BJ (cell line): ENCODE measurements around the gene PHACTR1. TPM values are rescaled to one million over a fixed set of nuclear protein-coding genes. Genes with fewer than 3 reads are reported as not detected.

Experiments used
- CTCF ChIA-PET: fragments of 350-600 bp; formaldehyde crosslinking; extraction: SDS; loops from one replicate; lab custom pipeline; 2021; ENCODE audit warnings: antibody characterized with exemption, inconsistent platforms; lab: Yijun Ruan, JAX
- POLR2A ChIA-PET: fragments of 300-600 bp; sonication (Branson Sonifier 250); formaldehyde crosslinking; extraction: SDS; loops from one replicate; lab custom pipeline; 2021; ENCODE audit warnings: antibody characterized with exemption; lab: Charles Lee
- DNase-seq: peaks from one replicate; pipeline ENCODE4 v3.0.0-alpha.2; 2011; ENCODE audit warnings: low read depth
- H3K27me3 ChIP-seq: 2 replicates; pipeline ENCODE4 v1.6.0; 2011; ENCODE audit warnings: low read length; ENCODE audit not compliant: control insufficient read depth, insufficient read depth
- H3K36me3 ChIP-seq: 2 replicates; pipeline ENCODE4 v1.5.1; 2011; ENCODE audit warnings: low read length; ENCODE audit not compliant: control insufficient read depth, insufficient read depth
- H3K4me3 ChIP-seq: 2 replicates; pipeline ENCODE4 v1.5.1; 2011; ENCODE audit warnings: low read depth, mild to moderate bottlenecking, control low read depth, low read length
- polyA plus RNA-seq: library from polyadenylated mRNA; depleted of rRNA; stranded (reverse); fragments of >200 nt; gene quantifications from 2 replicates; pipeline ENCODE4 v1.2.3, GENCODE V29; 2011
- TF ChIP-seq, protein P1 (sequence below): IDR thresholded peaks from 2 replicates; pipeline ENCODE4 v1.5.1; 2011; ENCODE audit warnings: low read depth, mild to moderate bottlenecking, control low read depth, inconsistent platforms, low read length, moderate library complexity; ENCODE audit not compliant: insufficient read depth

PHACTR1 gene
- polyA plus RNA-seq, 1 experiment = 0.40 TPM

DNA sequence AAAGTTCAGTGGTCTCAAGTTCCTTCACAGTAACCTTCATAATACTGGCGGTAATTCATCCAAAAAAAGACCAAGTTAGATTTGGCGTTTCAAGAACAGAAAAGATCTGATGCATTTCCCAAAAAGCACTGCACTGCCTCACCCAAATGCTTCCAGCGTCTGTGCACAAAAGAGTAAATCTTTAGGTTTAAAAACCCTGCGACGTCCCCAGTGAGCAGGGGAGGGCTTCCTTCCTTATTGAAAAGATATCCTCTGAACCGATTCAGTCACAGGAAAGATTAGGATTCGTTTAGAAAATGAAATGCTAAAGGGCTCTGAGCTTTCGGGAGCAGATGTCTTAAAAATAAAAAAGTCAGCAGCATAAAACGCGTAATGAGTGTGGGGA, 611.1 kb downstream of the PHACTR1 start:
- TF ChIP-seq, protein P1, sequence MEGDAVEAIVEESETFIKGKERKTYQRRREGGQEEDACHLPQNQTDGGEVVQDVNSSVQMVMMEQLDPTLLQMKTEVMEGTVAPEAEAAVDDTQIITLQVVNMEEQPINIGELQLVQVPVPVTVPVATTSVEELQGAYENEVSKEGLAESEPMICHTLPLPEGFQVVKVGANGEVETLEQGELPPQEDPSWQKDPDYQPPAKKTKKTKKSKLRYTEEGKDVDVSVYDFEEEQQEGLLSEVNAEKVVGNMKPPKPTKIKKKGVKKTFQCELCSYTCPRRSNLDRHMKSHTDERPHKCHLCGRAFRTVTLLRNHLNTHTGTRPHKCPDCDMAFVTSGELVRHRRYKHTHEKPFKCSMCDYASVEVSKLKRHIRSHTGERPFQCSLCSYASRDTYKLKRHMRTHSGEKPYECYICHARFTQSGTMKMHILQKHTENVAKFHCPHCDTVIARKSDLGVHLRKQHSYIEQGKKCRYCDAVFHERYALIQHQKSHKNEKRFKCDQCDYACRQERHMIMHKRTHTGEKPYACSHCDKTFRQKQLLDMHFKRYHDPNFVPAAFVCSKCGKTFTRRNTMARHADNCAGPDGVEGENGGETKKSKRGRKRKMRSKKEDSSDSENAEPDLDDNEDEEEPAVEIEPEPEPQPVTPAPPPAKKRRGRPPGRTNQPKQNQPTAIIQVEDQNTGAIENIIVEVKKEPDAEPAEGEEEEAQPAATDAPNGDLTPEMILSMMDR = no peak
- Histone ChIP-seq H3K4me3 (peak overlapping the region; percentile 95), H3K36me3 (peaks cover 1% of the 10 kb centered on the region; the same call in 1 of the 2 replicates), H3K27me3 (no peaks in the 10 kb centered on the region)
- POLR2A ChIA-PET = no interaction called here
- CTCF ChIA-PET = interaction anchor here (0.8 to 8.5 kb wide), 6 partner anchors 49 to 420 kb away, joined by 3 to 147 read pairs (median 9); partner anchors contain the start of gene SIRT5
- DNase-seq = no peak

DNA sequence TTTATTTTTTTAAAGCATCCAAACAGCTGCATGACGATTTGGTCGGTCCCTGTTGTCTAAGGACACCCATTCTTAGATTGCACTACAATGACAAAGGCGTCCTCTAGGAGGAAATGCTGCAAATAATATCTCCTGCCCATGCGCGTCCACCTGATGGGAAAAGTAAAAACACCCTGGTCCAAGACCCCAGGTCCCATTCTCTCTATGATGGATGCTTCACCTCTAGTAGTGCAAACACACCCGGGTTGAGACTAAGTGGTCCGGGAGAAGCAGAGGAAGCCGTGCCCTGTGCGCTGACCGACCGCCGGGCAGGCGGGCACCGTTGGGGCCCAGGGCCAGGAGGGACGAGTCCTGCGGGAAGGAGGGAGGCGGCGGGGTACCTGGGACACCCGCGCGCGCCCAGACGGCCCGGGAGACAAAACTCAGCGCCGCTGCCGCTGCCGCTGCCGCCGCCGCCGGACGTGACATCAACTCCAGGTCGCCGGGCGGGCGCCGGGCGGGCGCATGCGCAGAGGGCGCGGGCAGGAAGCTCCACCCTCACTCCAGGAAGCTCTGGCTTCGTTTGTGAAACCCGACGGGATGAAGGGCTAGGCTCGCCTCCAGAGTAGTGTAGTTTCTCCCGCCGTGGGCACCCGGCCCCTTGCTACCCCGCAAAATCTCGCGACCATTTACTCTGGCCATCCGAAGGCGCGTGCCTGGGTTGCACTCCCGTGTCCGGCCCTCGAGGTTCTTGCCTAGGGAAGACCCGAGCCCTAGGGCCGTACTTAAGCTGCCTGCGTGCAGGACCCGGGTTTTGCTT, 611.7 kb downstream of the PHACTR1 start, which contains the start of gene TBC1D7:
Gene TBC1D7, minus strand, starts transcription at position 462 of the 799 bp plus-strand sequence. CDS start 1,639 bp downstream, outside the sequence.
- TF ChIP-seq, protein P1 = peak; percentile 26; the same call in 1 of the 2 replicates
- DNase-seq = peak; percentile 57
- ChIA-PET POLR2A (interaction anchor here (0.7 kb wide), 1 partner anchor 122 kb away, joined by 3 read pairs; no protein-coding TSS in a partner anchor), CTCF (interaction anchor here (0.8 to 8.5 kb wide), 6 partner anchors 50 to 421 kb away, joined by 3 to 147 read pairs (median 9); partner anchors contain the start of gene SIRT5)
- Histone ChIP-seq H3K27me3 (no peaks in the 10 kb centered on the region), H3K4me3 (peak within 1 kb of the TSS; percentile 95), H3K36me3 (peaks cover 1% of the 10 kb centered on the region; the same call in 1 of the 2 replicates)

DNA sequence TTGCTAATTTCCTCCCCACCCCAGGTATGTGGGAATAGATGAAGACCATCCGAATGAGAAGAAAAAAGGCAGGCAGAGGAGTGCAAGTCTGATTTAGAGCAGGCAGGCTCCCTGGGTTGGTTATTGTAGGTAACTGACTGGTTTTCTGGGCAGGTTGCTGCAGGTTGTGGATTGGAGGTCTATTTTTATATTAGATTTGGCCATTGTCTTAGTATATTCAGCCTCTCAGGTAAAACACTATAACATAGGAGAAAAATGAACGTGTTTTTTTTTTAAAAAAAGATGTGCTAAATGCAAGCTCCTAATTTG, 612.3 kb downstream of the PHACTR1 start:
- ChIA-PET POLR2A (no interaction called here), CTCF (interaction anchor here (1.8 to 8.5 kb wide), 4 partner anchors 134 to 421 kb away, joined by 7 to 147 read pairs (median 49); partner anchors contain the start of gene SIRT5)
- TF ChIP-seq, protein P1 = no peak
- H3K4me3 ChIP-seq = peak overlapping the region; percentile 95
- no peaks in the 10 kb centered on the region for H3K36me3 ChIP-seq
- no peaks in the 10 kb centered on the region for H3K27me3 ChIP-seq
- DNase-seq = no peak

DNA sequence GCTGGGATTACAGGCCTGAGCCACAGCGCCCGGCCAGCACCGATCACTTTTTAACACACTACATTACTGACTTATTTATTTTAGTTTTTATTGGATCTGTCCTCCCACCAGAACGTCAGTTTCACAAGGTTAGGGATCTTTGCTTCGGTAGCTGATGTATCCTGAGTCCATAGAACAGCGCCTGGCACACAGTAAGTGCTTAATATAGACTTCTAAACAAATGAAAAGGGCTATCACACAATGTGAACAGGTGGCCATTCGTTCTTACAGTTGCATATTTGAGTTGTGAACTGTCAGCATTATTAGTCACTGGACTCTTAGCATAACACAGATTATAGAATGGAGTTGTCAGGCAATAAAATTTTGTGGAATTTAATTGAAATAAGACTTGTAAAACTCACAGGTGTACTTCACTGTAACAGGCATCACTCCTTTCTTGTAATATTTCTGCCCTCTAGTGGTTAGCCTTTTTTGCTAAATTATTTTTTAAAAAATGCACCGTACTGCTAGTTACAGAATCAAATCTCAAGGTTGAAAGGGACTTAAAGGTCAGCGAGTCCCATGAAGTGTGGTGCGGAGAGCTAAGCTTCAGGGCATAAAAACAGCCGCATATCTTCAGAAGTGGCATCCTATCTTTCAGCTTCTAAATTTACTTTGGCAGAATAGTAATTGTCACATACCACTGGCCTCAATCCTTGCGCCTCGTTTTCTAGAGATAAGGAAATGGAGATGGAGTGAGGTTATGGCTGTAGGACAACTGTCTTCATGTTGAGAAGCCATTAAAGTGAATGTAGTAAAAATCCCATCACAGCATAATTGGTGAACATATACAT, 615.2 kb downstream of the PHACTR1 start:
- Histone ChIP-seq H3K27me3 (no peaks in the 10 kb centered on the region), H3K36me3 (no peaks in the 10 kb centered on the region), H3K4me3 (no peak overlapping the region)
- TF ChIP-seq, protein P1 = peak; percentile 60
- CTCF ChIA-PET = interaction anchor here (0.7 to 8.5 kb wide), 18 partner anchors 16 to 428 kb away, joined by 3 to 147 read pairs (median 4); no protein-coding TSS in a partner anchor
- POLR2A ChIA-PET = no interaction called here
- no peak for DNase-seq
